Measurements from ENCODE around the gene SGMS1.

SGMS1 gene

DNA sequence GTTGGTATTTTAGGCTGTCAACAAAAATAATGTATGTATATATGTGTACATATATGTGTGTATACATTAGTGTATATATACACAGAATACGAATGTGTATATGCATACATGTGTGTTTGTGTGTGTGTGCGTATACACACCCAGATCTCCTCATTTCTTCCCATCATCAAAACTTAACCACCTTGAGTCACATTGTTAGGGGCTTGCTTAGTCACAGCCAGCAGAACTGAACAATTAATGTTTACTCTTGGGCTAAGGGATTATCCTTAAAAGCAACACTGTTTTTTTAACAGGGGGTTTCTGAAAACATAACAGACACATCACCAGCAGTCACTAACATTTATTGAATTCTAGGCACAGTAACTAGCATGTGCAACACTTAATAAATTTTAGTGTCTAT lies 289.5 kb downstream of the SGMS1 start:
- no peak for DNase-seq (ENCODE audit: low read depth)

DNA sequence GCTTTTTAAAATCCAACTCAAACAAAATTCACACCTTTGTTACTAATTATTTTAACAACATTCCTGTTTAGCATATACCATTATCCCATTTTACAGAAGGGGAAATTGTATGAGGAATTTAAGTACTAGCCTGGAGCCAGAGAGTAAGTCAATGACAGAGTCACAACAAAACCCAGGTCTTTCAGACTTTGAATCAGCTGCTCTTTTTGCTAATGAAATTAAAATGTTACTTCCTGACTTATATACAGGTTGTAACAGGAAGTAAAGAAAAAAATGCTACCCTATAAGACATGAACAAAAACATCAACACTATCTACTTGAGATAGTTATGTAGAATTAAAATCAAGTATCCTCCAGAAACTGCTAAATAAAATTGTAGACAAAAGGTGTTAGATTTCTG lies 289.9 kb downstream of the SGMS1 start:
- no peak for DNase-seq (ENCODE audit: low read depth)

DNA sequence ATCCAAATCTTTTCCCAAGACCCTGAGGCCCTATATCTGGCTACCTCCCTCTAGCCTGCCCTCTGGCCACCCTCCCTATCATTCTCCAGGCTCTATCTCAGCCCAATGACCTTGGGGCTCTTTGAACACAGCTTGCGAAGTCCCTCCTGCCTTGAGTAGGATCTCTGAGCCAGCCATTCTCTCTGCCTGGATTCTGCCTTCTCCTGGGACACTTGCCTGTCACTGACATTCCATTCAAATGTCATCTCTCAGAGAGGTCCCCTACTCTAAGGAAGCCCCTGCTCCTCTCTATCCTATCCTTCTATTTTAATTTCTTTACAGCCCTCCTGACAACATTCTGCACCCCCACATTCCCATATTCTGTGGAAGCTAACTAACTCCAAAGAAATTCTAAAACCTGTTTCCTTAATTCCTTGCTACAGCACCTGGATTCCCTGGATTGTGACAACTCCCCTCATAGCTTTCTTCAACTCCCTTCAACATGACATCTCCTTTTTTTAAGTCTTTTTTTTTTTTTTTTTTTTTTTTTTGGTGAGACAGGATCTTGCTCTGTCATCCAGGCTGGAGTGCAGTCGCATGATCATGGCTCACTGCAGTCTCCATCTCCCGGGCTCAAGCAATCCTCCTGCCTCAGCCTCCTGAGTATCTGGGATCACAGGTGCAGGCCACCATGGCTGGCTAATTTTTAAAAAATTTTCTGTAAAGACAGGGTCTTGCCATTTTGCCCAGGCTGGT lies 291.5 kb downstream of the SGMS1 start:
- no peak for DNase-seq (ENCODE audit: low read depth)

DNA sequence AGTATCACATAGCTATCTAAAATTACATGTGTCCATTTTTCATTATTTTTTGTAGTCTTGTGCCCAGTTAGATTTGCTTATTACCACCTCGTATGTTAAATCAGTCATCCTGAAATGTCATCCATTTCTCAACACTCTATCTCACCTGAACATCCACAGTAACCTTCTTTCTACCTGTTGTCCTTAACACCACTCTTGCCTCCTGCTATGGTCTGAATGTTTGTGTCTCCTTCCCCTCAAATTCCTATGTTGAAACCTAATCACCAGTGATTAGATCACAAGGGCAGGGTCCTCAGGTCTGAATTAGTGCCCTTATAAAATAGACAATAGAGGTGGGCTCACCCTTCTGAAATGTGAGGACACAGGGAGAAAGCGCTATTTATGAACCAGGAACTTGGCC lies 292.3 kb downstream of the SGMS1 start:
- no peak for DNase-seq (ENCODE audit: low read depth)

DNA sequence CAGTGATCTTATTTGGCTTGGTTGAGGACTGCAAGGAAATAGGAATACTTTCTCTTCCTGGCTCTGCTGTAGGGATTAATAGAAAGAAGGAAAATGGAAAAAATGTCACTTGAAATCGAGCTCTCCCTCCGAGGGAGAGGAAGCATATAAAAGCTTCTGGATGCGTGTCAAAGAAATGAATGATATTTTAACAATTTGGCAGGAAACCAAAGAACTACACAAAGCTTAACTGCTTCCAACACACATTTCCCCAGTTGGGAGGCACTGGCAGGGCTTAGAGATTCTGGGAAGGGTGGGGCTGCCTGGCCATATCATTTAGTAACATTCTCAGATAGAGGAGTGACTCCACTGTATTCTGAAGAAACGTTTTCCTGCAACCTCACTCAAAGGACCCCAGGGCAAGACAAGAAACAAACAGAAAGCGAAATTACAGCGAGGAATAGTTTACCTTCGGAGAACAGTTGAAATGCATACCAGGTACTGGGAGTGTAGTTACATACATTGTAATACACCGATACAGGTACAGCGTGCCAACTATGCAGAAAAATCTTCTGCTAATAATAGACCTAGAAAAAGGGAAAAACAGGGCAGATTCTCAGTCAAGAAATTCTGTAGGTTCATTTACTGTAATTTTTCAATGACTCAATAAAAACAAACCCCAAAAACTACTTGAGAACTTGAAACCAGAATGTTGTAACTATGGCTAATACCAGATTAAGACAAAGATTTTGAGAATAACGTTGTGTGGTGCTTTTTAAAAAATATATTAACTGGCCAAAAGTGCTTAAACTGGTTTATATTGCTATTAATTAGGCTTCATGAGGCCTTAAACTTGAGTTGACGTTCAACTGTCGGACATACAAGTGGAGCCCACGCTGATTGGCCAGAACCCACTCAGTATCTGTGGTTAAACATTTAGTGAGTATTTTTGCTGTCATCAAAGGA lies 296.7 kb downstream of the SGMS1 start:
- DNase-seq (ENCODE audit: low read depth), result no peak

DNA sequence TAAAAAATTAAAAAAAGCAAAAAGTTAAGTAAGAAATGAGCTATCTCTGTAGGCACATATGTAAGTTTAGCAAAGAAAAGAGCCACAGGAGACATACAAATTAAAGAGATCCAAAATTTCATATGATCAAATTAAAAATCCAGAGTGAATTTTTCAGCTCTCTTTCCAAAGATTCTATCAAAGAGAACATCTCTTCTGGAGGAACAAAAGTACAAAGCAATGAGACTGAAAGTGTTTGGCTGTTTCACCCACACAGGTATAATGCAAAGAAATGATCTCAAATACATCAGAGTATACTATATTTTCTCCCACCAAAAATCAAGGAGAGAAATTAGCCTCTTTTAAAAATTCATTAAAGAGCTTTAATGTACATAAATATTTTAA lies 297.6 kb downstream of the SGMS1 start:
- DNase-seq (ENCODE audit: low read depth), result no peak

DNA sequence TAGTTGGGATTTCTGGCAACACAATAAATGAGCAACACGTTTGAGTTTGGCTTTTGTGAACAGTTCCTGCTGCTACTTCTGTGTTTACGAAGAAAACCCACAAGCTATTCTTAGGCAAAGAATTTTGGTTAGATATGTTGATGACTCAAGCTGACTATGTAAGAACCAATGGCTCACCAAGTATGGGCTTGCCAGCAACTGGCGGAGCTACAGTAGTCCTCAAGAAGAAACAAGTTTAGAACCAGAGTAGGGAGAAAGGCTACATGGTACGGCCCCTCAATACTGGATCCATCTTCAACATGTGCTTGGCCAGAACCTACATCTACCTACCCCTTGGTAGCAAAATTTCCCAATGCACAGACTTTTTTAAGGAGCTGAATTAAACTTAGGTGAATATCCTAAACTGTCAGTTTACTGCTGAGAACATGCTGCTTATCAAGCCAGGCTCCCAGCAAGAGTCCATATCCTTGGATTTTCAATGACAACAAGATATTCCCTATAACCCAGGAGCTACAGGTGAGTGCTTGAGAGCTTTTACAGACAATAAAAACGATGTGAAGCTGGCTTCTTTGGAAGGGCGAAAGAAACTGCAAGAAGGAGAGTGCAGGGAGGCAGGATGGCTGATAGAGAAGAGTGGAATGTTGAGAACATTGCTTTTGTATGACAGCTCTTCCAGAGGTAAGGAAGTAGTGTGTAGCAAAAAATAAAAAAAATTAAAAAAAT lies 298.1 kb downstream of the SGMS1 start:
- DNase-seq (ENCODE audit: low read depth), result no peak

DNA sequence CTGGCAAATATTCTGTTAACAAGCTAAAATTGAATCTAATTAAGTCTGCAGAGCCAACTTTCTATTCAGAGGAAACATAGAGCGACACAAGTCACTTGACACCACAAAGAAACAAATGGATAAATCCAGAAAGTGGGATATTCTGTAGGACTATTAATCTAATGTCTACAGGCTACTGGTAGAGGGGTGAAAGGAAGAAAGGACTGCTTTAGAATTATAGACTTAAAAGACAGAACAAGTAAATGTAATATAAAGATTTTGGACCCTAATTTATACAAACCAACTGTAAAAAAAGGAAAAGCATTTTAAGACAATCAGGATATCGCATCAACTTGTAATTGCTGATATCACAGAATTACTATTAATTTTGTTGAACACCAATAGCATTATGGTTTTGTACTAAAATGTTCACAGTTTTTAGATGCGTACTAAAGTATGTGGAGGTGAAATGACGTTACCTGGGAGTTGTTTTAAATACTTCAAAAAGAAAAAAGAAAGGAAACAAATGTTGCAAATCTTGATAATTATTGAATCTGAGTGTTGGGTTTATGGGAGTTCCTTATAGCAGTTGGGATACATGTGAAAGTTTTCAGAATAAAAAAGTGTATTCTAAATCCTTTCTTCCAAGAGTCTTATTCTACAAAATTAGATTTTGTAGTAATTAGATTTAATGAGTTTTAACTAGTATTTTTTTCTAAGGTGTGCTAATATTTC lies 298.9 kb downstream of the SGMS1 start:
- DNase-seq (ENCODE audit: low read depth), result no peak

DNA sequence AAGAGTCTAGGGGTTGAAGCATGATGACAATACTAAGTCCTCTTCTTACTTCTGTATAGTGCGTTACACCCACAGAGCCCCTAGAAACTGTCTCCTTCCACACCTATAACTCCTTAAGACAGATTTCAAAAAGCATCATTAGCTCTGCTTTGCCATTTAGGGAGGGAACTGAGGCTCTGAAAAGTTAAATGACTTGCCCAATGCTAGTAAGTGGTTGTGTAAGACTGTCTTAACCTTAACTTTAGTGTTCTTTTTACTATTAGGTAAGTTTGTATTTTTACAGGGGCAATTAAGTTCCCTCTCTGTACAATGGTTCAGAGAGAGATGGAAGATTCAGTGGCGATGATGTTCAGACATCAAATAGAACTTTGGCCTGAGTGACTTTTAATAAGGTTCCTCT lies 299.7 kb downstream of the SGMS1 start:
- no peak for DNase-seq (ENCODE audit: low read depth)

DNA sequence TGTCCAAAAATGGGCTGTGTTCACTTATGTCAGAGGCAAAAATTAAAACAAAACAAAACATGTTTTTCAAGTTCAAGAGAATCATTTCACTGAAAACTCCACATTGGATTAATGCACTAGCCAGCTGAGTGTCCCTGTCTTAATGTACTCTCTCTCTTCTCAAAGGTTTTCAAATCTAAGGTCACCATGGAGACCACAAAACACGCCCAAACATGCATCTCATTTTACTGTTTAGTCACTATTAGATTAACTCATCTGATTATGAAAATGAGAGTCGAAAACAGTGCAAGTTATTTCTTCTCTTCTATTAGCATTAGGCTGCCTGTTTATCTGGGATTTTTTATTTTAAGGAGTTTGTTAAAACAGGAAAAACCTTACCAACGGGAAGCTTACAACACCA lies 301.7 kb downstream of the SGMS1 start:
- DNase-seq (ENCODE audit: low read depth), result no peak

DNA sequence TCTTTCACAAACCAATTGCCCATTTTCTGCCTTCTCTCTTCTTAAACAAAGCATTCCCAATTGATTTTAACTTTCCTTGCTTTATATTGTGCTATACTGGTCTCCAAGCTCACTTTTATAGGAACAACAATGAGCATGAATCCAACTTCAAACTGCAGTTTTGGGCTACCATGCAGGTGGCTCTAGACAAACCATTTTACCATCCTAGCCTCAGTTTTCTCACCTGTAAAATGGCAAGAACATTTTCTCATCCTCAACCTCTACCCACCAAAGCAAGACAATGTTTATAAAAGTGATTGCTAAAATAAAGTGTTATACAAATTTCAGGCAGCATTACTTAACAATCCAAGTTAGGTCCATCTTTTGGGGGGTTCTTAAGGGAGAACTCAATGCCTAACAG lies 305.6 kb downstream of the SGMS1 start:
- no peak for DNase-seq (ENCODE audit: low read depth)

DNA sequence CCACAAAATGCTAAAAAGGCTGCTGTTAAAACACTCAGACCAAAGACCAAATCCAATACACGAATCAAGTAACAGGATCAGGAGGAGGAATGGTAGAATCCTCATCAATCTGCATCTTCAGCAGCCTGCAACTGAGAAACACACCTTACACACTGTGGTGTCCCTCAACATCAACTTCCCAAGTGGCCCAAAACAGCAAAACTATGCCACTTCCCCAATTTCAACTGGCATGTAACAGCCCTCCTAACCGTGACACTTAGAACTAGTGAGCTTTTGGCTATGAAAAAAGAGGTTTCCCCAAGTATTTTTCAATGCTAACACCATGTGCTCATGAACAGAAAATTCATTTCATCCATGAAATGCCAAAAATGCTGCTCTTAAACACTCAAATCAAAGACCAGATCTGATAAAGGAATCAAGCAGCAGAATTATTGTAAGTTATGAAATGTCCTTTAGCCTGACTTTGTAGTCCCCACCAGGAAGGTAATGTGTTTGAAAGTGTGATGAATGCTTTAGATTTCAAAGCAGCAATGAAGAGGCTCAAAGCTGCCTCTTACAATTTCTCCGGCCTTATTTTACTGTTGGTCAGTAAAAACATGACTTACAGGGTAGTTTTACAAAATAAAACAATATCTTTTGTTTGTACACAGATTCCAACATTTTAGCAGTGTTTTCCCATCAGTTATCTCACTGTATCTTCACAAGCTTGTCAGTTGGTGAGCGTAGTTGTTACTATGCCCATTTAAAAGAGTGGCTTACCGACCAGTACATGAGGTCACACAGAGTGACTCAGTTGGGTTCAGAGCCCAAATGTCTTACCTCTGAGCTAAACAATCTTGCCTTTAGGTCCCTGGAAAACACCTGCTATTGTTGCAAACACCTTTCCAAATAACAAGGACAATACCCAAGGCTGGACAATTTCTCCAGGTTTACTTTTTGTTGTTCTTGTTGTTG lies 306.8 kb downstream of the SGMS1 start:
- DNase-seq (ENCODE audit: low read depth), result no peak

DNA sequence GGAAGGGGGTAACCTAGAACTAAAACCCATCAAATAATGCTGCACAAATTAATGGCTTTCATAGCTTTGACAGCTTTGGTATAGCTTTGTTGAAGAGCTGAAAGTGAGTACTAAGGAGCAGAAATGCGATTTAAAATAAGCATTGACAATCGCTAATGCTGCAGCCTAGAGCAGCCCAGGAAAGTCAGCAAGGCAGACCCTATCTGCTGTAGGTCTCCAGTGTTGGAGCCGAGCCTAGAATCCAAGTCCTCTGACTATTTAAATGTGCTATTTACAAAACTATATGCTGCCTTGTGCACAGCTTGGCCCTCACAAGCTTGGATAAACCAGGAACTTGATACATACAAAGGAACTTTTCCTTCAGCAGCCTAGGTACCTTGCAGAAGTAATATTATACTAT lies 307.6 kb downstream of the SGMS1 start:
- DNase-seq (ENCODE audit: low read depth), result no peak

DNA sequence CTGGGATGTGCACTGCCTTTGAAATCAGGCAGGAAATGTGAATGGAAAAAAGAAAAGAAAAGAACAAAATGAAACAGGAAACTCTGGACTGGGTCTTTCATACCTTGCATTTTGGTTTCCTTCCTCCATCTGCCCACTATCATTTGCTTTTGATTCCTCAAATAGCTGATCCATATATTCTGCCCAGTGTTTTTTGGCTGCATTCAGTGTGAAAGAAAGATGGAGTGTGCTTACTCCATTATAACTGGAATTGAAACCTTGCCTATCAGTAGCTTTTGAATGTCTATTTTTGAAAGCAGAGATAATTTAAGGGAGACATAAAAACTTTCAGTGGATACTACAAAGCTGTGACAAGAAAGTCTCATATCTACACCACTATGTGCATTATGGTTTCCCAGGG lies 308.3 kb downstream of the SGMS1 start:
- no peak for DNase-seq (ENCODE audit: low read depth)

DNA sequence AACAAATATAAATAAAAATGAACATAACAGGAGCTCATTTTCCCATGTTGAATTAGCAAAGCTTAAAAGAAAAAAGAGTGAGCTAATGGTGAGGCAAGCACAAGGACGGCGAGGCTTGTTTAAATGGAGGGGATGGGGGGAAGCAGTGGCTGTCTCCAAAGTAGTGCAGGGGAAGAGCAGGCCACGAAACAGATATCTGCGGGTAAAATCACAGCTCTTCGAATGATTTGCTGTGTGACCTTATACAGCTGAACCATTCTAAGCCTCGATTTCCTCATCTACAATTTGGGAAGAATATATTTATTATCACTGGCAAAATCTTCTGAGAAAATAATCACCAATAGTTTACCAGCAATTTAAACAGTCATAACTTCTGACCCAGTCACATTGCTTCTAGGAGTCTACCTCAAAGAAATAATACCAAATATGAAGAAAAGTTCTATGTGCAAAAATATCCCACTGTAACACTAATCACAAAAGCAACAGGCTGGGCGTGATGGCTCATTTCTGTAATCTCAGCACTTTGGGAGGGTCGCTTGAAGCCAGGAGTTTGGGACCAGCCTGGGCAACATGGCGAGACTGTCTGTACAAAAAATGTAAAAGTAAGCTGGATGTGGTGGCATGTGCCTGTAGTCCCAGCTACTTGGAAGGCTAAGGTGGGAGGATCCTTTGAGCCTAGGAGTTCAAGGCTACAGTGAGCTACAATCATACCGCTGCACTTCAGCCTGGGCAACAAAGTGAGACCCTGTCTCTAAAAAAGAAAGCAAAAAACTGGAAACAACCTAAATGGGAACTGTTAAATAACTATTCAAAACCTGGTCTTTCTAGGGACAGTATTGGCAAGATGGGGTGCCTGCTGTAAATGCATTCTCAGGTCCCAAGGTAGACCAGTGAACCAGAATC lies 309.3 kb downstream of the SGMS1 start:
- no peak for DNase-seq (ENCODE audit: low read depth)

DNA sequence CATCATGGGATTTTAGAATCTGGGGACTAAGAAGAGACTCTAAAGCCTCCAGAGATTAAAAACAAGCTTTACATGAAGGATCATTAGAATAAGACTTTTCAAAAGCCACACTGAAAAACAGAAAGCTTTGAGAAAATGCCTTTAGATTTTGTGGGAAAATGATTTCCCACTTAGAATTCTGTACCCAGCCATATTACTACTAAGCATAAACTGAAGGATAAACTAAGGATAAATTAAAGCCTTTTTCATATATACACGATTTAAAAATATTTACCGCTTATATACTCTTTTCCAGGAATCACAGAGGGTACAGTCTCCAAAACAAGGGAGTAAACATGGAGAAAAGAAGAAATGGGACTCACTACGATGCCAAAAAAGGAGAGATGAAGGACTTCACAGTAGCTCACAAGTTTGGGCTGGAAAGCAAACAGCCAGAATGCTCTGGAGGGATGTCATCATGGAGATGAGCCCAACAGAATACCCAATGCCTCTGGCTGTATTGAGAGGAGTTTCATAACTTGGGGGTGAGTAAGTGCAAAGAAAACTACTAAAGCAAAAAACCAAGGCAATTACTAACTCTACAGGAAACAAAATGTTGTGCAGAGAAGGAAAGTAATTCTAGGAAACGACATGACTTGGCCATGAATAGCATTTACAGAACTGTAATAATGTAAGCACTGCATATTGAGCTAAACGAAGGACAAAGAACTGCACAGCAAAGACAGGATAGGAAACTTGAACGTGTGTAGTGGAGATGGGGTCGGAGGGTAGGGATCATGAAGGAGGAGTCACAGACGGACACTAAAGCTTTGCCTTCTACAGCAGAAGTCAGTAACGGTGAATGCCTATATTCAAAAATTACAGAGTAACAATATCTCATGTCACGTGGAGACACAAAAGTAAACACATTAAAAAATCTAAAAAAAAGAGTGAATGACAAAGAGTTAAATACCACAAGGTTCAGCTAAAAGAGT lies 311.0 kb downstream of the SGMS1 start:
- no peak for DNase-seq (ENCODE audit: low read depth)

DNA sequence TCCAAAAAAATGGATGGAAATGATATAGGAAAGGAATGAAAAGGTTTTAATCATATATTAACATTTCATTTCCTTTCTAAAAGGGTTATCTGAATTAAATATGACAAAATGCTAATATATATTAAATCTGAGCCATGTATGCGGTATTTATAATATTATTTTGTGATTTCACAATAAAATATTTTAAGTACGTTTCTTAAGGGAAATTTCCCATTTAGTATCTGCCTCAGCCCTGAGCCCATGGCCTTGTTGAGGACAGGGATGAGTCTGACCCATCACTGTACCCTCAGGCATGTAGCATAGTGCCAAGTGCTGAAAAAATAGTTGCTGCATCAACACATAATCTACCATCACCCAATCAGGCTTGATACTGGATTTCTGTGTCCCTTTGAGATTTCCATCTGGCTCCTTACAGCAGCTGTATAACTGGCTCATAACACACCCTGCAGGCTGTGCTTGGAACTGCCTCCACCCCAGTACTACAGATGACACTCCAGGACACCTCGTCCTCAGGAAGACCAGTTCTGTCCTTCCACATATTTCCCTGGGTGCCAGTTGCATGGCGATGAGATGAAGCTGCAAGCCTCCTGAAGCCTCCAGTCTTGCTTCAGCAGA lies 313.1 kb downstream of the SGMS1 start:
- DNase-seq (ENCODE audit: low read depth), result no peak

DNA sequence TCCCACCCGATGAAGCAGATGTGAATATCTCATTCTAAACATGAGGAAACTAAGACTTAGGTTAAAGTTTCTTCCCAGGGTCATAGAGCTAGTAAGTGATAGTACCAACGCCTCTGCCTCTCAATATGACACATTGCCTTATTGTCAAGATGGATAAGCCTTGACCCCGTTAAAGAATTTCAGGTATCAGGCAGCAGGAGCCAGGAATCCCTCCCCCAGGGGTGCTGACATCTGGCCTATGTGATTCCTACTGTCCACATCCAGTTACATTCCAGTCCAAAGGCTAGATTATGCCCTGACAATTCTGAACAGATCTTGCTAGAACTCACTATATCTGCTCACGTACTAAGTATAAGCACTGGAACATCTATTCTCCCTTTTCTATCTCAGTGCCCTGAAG lies 314.4 kb downstream of the SGMS1 start:
- no peak for DNase-seq (ENCODE audit: low read depth)

All from activated T-helper 9 cell treated with anti-CD3 and anti-CD28 coated beads, Interleukin-2, amount 50 U/mL, for 16 hours (primary cell).